ENCODE measurements around the gene PGLYRP2. TPM values are rescaled to one million over a fixed set of nuclear protein-coding genes. Genes with fewer than 3 reads are reported as not detected.

The PGLYRP2 gene
- total RNA-seq, 2 experiments from 2014 or later = 0.25 to 0.27 TPM

GRCh38 chr19:15467734-15468214 lies 11.5 kb downstream of the PGLYRP2 start:
- no peak for DNase-seq
- H3K27ac Mint-ChIP-seq = peak overlapping the region; percentile 96
- peaks cover 49% of the 10 kb centered on the region for H3K4me1 Mint-ChIP-seq (ENCODE audit: low read depth)
- H3K27me3 Mint-ChIP-seq = no peaks in the 10 kb centered on the region
- intact Hi-C loops (cut with micrococcal nuclease) = loop anchor here (5.0 kb wide), 1 partner anchor 90 kb away; no protein-coding TSS in a partner anchor
- peak overlapping the region; percentile 34 for H3K4me3 Mint-ChIP-seq
- ChIA-PET CTCF (interaction anchor here (1.2 to 7.5 kb wide), 8 partner anchors 11 to 87 kb away, joined by 3 to 42 read pairs (median 4); partner anchors contain the start of genes AKAP8L and PGLYRP2), POLR2A (interaction anchor here (0.7 to 1.8 kb wide), 8 partner anchors 12 to 88 kb away, joined by 3 to 7 read pairs (median 4); no protein-coding TSS in a partner anchor)
- TF ChIP-seq CTCF (IDR thresholded peaks at IDR 0.05) = no peak
- peaks cover 19% of the 10 kb centered on the region for H3K36me3 Mint-ChIP-seq (ENCODE audit: low read depth)
- ATAC-seq = no peak
- H3K9me3 Mint-ChIP-seq = no peaks in the 10 kb centered on the region

- no peaks in the 10 kb centered on the region for H3K27me3 Mint-ChIP-seq
- DNase-seq = peak; percentile 83
- H3K4me1 Mint-ChIP-seq (ENCODE audit: low read depth) = peaks cover 52% of the 10 kb centered on the region
- H3K4me3 Mint-ChIP-seq = peak overlapping the region; percentile 45
- no peak for TF ChIP-seq CTCF (IDR thresholded peaks at IDR 0.05)
- CTCF ChIA-PET = interaction anchor here (1.2 to 7.5 kb wide), 7 partner anchors 12 to 88 kb away, joined by 3 to 42 read pairs (median 4); partner anchors contain the start of gene PGLYRP2
- POLR2A ChIA-PET = interaction anchor here (0.6 to 1.8 kb wide), 14 partner anchors 11 to 939 kb away, joined by 3 to 7 read pairs (median 4); partner anchors contain the start of gene AKAP8L
- intact Hi-C loops (cut with micrococcal nuclease) = loop anchor here (5.0 kb wide), 1 partner anchor 90 kb away; no protein-coding TSS in a partner anchor
- peak overlapping the region; percentile 96 for H3K27ac Mint-ChIP-seq
- ATAC-seq = peak; percentile 43
- peaks cover 23% of the 10 kb centered on the region for H3K36me3 Mint-ChIP-seq (ENCODE audit: low read depth)
- H3K9me3 Mint-ChIP-seq = no peaks in the 10 kb centered on the region
Measured at GRCh38 chr19:15466851-15467733, 12.2 kb downstream of the PGLYRP2 start.

GRCh38 chr19:15464394-15465385 lies 14.6 kb downstream of the PGLYRP2 start, which contains the start of gene RASAL3:
Gene RASAL3 (minus strand): TSS chr19:15464544. CDS start chr19:15464358, 186 bp downstream.
- no peak for TF ChIP-seq CTCF (IDR thresholded peaks at IDR 0.05)
- peak; percentile 59 for ATAC-seq
- intact Hi-C loops (cut with micrococcal nuclease) = loop anchor here (5.0 kb wide), 2 partner anchors 47 to 93 kb away; partner anchors contain the start of gene AKAP8L
- no peaks in the 10 kb centered on the region for H3K27me3 Mint-ChIP-seq
- H3K9me3 Mint-ChIP-seq = no peaks in the 10 kb centered on the region
- peaks cover 38% of the 10 kb centered on the region for H3K36me3 Mint-ChIP-seq (ENCODE audit: low read depth)
- peak; percentile 81 for DNase-seq
- H3K27ac Mint-ChIP-seq = peak within 1 kb of the TSS; percentile 92
- peak within 1 kb of the TSS; percentile 84 for H3K4me3 Mint-ChIP-seq
- peaks cover 59% of the 10 kb centered on the region for H3K4me1 Mint-ChIP-seq (ENCODE audit: low read depth)
- ChIA-PET POLR2A (interaction anchor here (0.7 to 5.0 kb wide), 10 partner anchors 11 to 181 kb away, joined by 3 to 33 read pairs (median 4); partner anchors contain the start of gene AKAP8L), CTCF (interaction anchor here (1.3 to 7.5 kb wide), 3 partner anchors 13 to 90 kb away, joined by 6 to 42 read pairs (median 14); partner anchors contain the start of gene AKAP8L)

- Mint-ChIP-seq H3K9me3 (no peaks in the 10 kb centered on the region), H3K4me1 (ENCODE audit: low read depth) (peaks cover 55% of the 10 kb centered on the region), H3K27ac (peak overlapping the region; percentile 92), H3K27me3 (no peaks in the 10 kb centered on the region), H3K4me3 (peak overlapping the region; percentile 84), H3K36me3 (ENCODE audit: low read depth) (peaks cover 41% of the 10 kb centered on the region)
- ChIA-PET POLR2A (interaction anchor here (0.7 to 5.0 kb wide), 10 partner anchors 11 to 181 kb away, joined by 3 to 33 read pairs (median 4); partner anchors contain the start of genes AKAP8L and WIZ), CTCF (interaction anchor here (0.7 to 7.5 kb wide), 6 partner anchors 9 to 91 kb away, joined by 3 to 42 read pairs (median 6); partner anchors contain the start of gene AKAP8L)
- DNase-seq (peak; percentile 88), ATAC-seq (peak; percentile 79)
- intact Hi-C loops (cut with micrococcal nuclease) = loop anchor here (5.0 kb wide), 1 partner anchor 47 kb away; the partner anchor contains the start of gene AKAP8L
- TF ChIP-seq CTCF (IDR thresholded peaks at IDR 0.05) = no peak
Measured at GRCh38 chr19:15463861-15464371, 15.4 kb downstream of the PGLYRP2 start.

Measured in activated CD8-positive, alpha-beta T cell treated with anti-CD3 and anti-CD28 coated beads for 36 hours (primary cell).